Cerebellar cortex (tissue), 1 donor: ENCODE results near the gene FAM241A.

Experiments
- DNase-seq: peaks from one replicate; pipeline ENCODE4 v3.0.0-alpha.2; 2015; ENCODE audit warnings: low spot score

FAM241A gene

GRCh38 chr4:112213856-112214255 is 68.6 kb downstream of the FAM241A start:
- no peak for DNase-seq

- peak; percentile 36 for DNase-seq
Measured at GRCh38 chr4:112214390-112215264, 69.4 kb downstream of the FAM241A start.

- no peak for DNase-seq
Measured at GRCh38 chr4:112219826-112220366, 74.6 kb downstream of the FAM241A start.

- DNase-seq: no peak
Measured at GRCh38 chr4:112222219-112222955, 77.1 kb downstream of the FAM241A start.

GRCh38 chr4:112225157-112225556 is 79.9 kb downstream of the FAM241A start:
- DNase-seq: no peak

GRCh38 chr4:112230879-112231778 is 85.9 kb downstream of the FAM241A start:
- DNase-seq: peak; percentile 97

- DNase-seq: peak; percentile 76
Measured at GRCh38 chr4:112231779-112232713, 86.8 kb downstream of the FAM241A start, which contains the start of gene AP1AR. Gene AP1AR, plus strand, starts transcription at chr4:112231787. Its CDS starts 305 bp downstream, at chr4:112232092.

- peak; percentile 81 for DNase-seq
Measured at GRCh38 chr4:112234952-112235609, 89.8 kb downstream of the FAM241A start.

GRCh38 chr4:112236040-112236439 is 90.8 kb downstream of the FAM241A start:
- no peak for DNase-seq

- DNase-seq: no peak
Measured at GRCh38 chr4:112238833-112239232, 93.6 kb downstream of the FAM241A start.
